ENCODE measurements around the gene VAC14. TPM values are rescaled to one million over a fixed set of nuclear protein-coding genes. Genes with fewer than 3 reads are reported as not detected.
"Not testable (repeated sequence)": the region's sequence is repeated elsewhere in the genome, so short reads cannot be mapped to it uniquely, and the experiment has no call there.

The VAC14 gene
- total RNA-seq, 2 experiments from 2014 or later, result 23.0 to 23.6 TPM

DNA sequence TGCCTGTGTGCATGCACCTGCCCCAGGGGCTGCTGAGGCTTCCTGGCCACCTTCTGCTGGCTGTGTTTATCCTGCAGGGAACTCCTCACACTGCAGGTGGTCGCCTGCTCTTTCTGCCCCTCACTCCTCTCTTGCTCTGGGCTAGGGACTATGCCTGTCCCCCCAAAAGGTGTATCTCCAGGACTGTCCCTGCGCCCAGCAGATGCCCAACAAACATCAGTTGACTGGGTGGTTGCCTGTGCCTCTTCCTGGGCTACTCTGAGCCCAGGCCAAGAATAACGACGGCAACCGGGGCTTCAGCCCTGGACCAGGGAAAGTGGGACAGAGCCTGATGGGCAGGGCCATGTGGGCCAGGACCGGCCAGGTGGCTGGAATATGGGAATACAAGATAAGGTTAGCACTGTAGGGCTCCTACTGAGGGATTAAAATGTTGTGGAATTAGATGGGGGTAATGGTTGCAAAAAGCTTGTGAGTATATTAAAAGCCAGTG, 55.4 kb downstream of the VAC14 start:
- peaks cover 0 to 18% of the 10 kb centered on the region in 2 experiments for H3K9me3 ChIP-seq (ENCODE audit: control insufficient read depth in 1 of 2, insufficient read depth in 1 of 2, low read length in 2 of 2)
- H3K4me1 ChIP-seq (ENCODE audit: insufficient read depth, low read length), result peaks cover 17% of the 10 kb centered on the region
- intact Hi-C loops (cut with DNase I, micrococcal nuclease), result no loop called here
- DNase-seq, result no peak
- no peak overlapping the region for H3K4me3 ChIP-seq (ENCODE audit: low read length)
- POLR2A ChIA-PET, result interaction anchor here (1.8 kb wide), 1 partner anchor 9 kb away, joined by 13 read pairs; no protein-coding TSS in a partner anchor
- Mint-ChIP-seq H3K36me3 (ENCODE audit: low read depth) (peaks cover 59% of the 10 kb centered on the region), H3K27me3 (no peaks in the 10 kb centered on the region), H3K9me3 (no peaks in the 10 kb centered on the region), H3K4me3 (no peak overlapping the region), H3K27ac (peak overlapping the region; percentile 91), H3K4me1 (ENCODE audit: low read depth) (peaks cover 58% of the 10 kb centered on the region)
- H3K36me3 ChIP-seq (ENCODE audit: insufficient read depth, low read length), result peaks cover 42% of the 10 kb centered on the region
- no peaks in the 10 kb centered on the region for H3K27me3 ChIP-seq (ENCODE audit: control insufficient read depth in 1 of 2, insufficient read depth in 2 of 2, low read length in 2 of 2)
- TF ChIP-seq, protein P1, sequence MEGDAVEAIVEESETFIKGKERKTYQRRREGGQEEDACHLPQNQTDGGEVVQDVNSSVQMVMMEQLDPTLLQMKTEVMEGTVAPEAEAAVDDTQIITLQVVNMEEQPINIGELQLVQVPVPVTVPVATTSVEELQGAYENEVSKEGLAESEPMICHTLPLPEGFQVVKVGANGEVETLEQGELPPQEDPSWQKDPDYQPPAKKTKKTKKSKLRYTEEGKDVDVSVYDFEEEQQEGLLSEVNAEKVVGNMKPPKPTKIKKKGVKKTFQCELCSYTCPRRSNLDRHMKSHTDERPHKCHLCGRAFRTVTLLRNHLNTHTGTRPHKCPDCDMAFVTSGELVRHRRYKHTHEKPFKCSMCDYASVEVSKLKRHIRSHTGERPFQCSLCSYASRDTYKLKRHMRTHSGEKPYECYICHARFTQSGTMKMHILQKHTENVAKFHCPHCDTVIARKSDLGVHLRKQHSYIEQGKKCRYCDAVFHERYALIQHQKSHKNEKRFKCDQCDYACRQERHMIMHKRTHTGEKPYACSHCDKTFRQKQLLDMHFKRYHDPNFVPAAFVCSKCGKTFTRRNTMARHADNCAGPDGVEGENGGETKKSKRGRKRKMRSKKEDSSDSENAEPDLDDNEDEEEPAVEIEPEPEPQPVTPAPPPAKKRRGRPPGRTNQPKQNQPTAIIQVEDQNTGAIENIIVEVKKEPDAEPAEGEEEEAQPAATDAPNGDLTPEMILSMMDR (IDR thresholded peaks at IDR 0.05), result no peak
- CTCF ChIA-PET, result no interaction called here
- no peak for ATAC-seq (ENCODE audit: poor library complexity)
- no peak overlapping the region for H3K27ac ChIP-seq (ENCODE audit: low read depth in 1 of 2, low read length in 2 of 2)

DNA sequence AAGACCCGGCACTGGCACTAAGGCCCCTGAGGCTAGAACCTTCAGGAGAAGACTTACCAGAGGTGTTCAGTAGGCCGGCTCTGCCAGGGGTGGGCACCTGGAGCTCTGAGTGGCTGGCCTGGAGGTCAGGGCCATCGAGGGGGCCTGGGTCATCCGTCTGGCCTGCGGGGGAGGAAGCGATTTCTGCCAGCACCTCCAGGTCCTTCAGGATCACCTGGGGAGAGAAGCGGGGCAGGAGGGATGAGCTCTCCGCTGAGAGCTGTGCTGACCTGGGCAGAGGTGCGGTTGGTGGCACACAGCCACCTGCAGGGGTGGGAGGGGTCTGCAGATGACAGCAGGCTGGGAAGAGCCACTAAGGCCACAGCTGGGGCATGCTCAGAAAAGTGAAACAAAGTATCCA, 56.6 kb downstream of the VAC14 start:
- POLR2A ChIA-PET, result no interaction called here
- CTCF ChIA-PET, result no interaction called here
- H3K36me3 Mint-ChIP-seq (ENCODE audit: low read depth), result peaks cover 53% of the 10 kb centered on the region

DNA sequence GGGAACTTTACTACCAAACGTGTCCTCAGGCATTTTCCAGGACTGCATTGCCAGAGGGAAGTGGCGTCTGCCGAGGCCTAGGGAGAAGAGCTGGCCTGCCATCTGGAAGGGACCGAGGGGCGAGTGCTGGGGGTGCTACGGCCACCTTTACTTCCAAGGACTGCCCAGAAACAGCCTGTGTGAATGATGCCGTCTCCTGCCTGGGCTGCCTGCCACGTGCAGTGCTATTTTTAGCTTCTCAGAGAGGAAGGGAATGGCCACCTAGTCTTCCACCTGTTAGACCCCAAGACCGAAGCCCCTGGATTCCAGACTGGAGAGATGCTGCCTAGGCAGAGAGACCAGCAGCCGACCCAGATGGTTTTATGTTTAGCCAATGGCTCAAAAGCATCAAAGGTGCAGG, 57.2 kb downstream of the VAC14 start:
- POLR2A ChIA-PET, result no interaction called here
- H3K36me3 Mint-ChIP-seq (ENCODE audit: low read depth), result peaks cover 47% of the 10 kb centered on the region
- DNase-seq, result no peak

More for the DNA sequence above, 56.6 kb downstream of the VAC14 start:
- peaks cover 41% of the 10 kb centered on the region for H3K36me3 ChIP-seq (ENCODE audit: insufficient read depth, low read length)
- H3K9me3 Mint-ChIP-seq, result no peaks in the 10 kb centered on the region
- no peak overlapping the region for H3K27ac Mint-ChIP-seq
- no peak overlapping the region for H3K4me3 ChIP-seq (ENCODE audit: low read length)
- no peak overlapping the region for H3K4me3 Mint-ChIP-seq
- TF ChIP-seq, protein P1 (IDR thresholded peaks at IDR 0.05), result no peak
- DNase-seq (no peak), ATAC-seq (ENCODE audit: poor library complexity) (no peak)
- peaks cover 63% of the 10 kb centered on the region for H3K4me1 Mint-ChIP-seq (ENCODE audit: low read depth)
- H3K27me3 Mint-ChIP-seq, result no peaks in the 10 kb centered on the region
- peaks cover 0 to 18% of the 10 kb centered on the region in 2 experiments for H3K9me3 ChIP-seq (ENCODE audit: control insufficient read depth in 1 of 2, insufficient read depth in 1 of 2, low read length in 2 of 2)
- no peak overlapping the region for H3K27ac ChIP-seq (ENCODE audit: low read depth in 1 of 2, low read length in 2 of 2)
- H3K4me1 ChIP-seq (ENCODE audit: insufficient read depth, low read length), result peaks cover 17% of the 10 kb centered on the region
- H3K27me3 ChIP-seq (ENCODE audit: control insufficient read depth in 1 of 2, insufficient read depth in 2 of 2, low read length in 2 of 2), result no peaks in the 10 kb centered on the region
- intact Hi-C loops (cut with DNase I, micrococcal nuclease), result no loop called here

DNA sequence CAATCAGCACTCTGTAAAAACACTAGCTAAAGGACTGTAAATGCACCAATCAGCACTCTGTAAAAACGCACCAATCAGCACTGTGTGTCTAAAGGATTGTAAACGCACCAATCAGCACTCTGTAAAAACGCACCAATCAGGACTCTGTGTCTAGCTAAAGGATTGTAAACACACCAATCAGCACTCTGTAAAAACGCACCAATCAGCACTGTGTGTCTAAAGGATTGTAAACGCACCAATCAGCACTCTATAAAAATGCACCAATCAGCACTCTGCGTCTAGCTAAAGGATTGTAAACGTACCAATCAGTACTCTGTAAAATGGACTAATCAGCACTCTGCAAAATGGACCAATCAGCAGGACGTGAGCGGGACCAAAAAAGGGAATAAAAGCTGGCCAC, 58.0 kb downstream of the VAC14 start:
- POLR2A ChIA-PET; DNase-seq; H3K27ac ChIP-seq (ENCODE audit: low read depth in 1 of 2, low read length in 2 of 2); ATAC-seq (ENCODE audit: poor library complexity); H3K4me3 Mint-ChIP-seq; H3K27me3 Mint-ChIP-seq; intact Hi-C loops (cut with DNase I, micrococcal nuclease); H3K4me3 ChIP-seq (ENCODE audit: low read length); H3K27me3 ChIP-seq (ENCODE audit: control insufficient read depth in 1 of 2, insufficient read depth in 2 of 2, low read length in 2 of 2); H3K9me3 Mint-ChIP-seq: not testable (repeated sequence)
- peaks cover 44% of the 10 kb centered on the region for H3K36me3 ChIP-seq (ENCODE audit: insufficient read depth, low read length)
- H3K9me3 ChIP-seq (ENCODE audit: control insufficient read depth in 1 of 2, insufficient read depth in 1 of 2, low read length in 2 of 2), result peaks cover 0 to 18% of the 10 kb centered on the region in 2 experiments
- peaks cover 63% of the 10 kb centered on the region for H3K4me1 Mint-ChIP-seq (ENCODE audit: low read depth)
- CTCF ChIA-PET, result interaction anchor here (1.4 kb wide), 1 partner anchor 28 kb away, joined by 3 read pairs; no protein-coding TSS in a partner anchor
- H3K4me1 ChIP-seq (ENCODE audit: insufficient read depth, low read length), result peaks cover 29% of the 10 kb centered on the region
- peaks cover 47% of the 10 kb centered on the region for H3K36me3 Mint-ChIP-seq (ENCODE audit: low read depth)
- H3K27ac Mint-ChIP-seq, result peak overlapping the region; percentile 63

More for the DNA sequence above, 57.2 kb downstream of the VAC14 start:
- no peak for ATAC-seq (ENCODE audit: poor library complexity)
- intact Hi-C loops (cut with DNase I, micrococcal nuclease), result no loop called here
- TF ChIP-seq, protein P1 (IDR thresholded peaks at IDR 0.05), result no peak
- Mint-ChIP-seq H3K27ac (peak overlapping the region; percentile 63), H3K9me3 (no peaks in the 10 kb centered on the region), H3K4me3 (no peak overlapping the region), H3K27me3 (no peaks in the 10 kb centered on the region), H3K4me1 (ENCODE audit: low read depth) (peaks cover 63% of the 10 kb centered on the region)
- CTCF ChIA-PET, result interaction anchor here (1.4 kb wide), 1 partner anchor 28 kb away, joined by 3 read pairs; no protein-coding TSS in a partner anchor
- H3K27ac ChIP-seq (ENCODE audit: low read depth in 1 of 2, low read length in 2 of 2), result no peak overlapping the region
- no peaks in the 10 kb centered on the region for H3K27me3 ChIP-seq (ENCODE audit: control insufficient read depth in 1 of 2, insufficient read depth in 2 of 2, low read length in 2 of 2)
- H3K4me3 ChIP-seq (ENCODE audit: low read length), result no peak overlapping the region
- H3K36me3 ChIP-seq (ENCODE audit: insufficient read depth, low read length), result peaks cover 43% of the 10 kb centered on the region
- peaks cover 0 to 18% of the 10 kb centered on the region in 2 experiments for H3K9me3 ChIP-seq (ENCODE audit: control insufficient read depth in 1 of 2, insufficient read depth in 1 of 2, low read length in 2 of 2)
- peaks cover 21% of the 10 kb centered on the region for H3K4me1 ChIP-seq (ENCODE audit: insufficient read depth, low read length)

All from CD4-positive, alpha-beta T cell (primary cell).